ENCODE results near the gene KCNH1. TPM values are rescaled to one million over a fixed set of nuclear protein-coding genes. Genes with fewer than 3 reads are reported as not detected.

Gene KCNH1
- total and polyA plus RNA-seq, 2 experiments from 2014 or later: 0.28 TPM; not detected in 1

DNA sequence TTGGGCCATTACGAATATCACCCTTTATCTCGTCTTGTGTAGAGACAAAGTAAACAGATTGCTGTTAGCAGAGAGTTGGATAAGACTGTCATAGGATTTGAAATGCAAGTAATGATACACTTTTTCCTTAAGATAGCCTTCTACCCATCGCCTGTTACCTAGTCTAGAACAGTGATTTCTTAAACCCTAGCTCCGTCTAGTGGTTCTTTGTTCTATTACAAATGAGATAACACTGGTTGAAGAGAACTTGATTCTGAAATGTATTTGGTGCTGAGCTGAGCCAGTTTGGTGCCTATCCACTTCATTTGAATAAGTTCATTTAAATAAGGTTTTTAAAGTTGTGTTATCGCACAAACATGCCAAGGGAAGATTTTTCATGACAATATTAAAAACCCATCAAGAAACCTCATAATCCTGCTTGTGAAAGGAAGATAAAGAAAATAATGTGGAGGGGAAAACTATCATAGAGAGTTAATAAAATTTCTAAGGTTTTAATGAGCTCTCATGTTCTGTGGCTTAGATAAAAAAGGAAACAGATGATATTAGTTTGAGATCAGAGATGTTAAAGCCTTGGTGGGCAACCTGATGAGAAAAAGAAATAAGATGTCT is 1.5 kb upstream of the KCNH1 start:
- no peaks in the 10 kb centered on the region for H3K36me3 ChIP-seq (ENCODE audit: insufficient read depth)
- H3K9me3 Mint-ChIP-seq: no peaks in the 10 kb centered on the region
- DNase-seq (ENCODE audit: low spot score): peak; percentile 72
- no peaks in the 10 kb centered on the region for H3K79me2 ChIP-seq (replicated peaks; ENCODE audit: insufficient read depth)
- H3K27me3 Mint-ChIP-seq (ENCODE audit: insufficient read depth, low read depth, poor library complexity): peaks cover 18% of the 10 kb centered on the region
- H3K4me2 ChIP-seq: no peak overlapping the region
- peaks cover 32% of the 10 kb centered on the region for H3K27me3 ChIP-seq (ENCODE audit: insufficient read depth)
- no peaks in the 10 kb centered on the region for H4K20me1 ChIP-seq (replicated peaks; ENCODE audit: insufficient read depth)
- H3K9me2 ChIP-seq (ENCODE audit: insufficient read depth): no peaks in the 10 kb centered on the region
- H2AFZ ChIP-seq: no peak overlapping the region
- no peak overlapping the region for H3K4me3 ChIP-seq
- no peak overlapping the region for H3K27ac ChIP-seq (ENCODE audit: low read depth)
- no peak overlapping the region for H3K4me3 Mint-ChIP-seq
- H3K4me1 Mint-ChIP-seq: peaks cover 13% of the 10 kb centered on the region
- TF ChIP-seq, protein P1, sequence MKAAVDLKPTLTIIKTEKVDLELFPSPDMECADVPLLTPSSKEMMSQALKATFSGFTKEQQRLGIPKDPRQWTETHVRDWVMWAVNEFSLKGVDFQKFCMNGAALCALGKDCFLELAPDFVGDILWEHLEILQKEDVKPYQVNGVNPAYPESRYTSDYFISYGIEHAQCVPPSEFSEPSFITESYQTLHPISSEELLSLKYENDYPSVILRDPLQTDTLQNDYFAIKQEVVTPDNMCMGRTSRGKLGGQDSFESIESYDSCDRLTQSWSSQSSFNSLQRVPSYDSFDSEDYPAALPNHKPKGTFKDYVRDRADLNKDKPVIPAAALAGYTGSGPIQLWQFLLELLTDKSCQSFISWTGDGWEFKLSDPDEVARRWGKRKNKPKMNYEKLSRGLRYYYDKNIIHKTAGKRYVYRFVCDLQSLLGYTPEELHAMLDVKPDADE (IDR thresholded peaks at IDR 0.05): no peak
- TF ChIP-seq, protein P2, sequence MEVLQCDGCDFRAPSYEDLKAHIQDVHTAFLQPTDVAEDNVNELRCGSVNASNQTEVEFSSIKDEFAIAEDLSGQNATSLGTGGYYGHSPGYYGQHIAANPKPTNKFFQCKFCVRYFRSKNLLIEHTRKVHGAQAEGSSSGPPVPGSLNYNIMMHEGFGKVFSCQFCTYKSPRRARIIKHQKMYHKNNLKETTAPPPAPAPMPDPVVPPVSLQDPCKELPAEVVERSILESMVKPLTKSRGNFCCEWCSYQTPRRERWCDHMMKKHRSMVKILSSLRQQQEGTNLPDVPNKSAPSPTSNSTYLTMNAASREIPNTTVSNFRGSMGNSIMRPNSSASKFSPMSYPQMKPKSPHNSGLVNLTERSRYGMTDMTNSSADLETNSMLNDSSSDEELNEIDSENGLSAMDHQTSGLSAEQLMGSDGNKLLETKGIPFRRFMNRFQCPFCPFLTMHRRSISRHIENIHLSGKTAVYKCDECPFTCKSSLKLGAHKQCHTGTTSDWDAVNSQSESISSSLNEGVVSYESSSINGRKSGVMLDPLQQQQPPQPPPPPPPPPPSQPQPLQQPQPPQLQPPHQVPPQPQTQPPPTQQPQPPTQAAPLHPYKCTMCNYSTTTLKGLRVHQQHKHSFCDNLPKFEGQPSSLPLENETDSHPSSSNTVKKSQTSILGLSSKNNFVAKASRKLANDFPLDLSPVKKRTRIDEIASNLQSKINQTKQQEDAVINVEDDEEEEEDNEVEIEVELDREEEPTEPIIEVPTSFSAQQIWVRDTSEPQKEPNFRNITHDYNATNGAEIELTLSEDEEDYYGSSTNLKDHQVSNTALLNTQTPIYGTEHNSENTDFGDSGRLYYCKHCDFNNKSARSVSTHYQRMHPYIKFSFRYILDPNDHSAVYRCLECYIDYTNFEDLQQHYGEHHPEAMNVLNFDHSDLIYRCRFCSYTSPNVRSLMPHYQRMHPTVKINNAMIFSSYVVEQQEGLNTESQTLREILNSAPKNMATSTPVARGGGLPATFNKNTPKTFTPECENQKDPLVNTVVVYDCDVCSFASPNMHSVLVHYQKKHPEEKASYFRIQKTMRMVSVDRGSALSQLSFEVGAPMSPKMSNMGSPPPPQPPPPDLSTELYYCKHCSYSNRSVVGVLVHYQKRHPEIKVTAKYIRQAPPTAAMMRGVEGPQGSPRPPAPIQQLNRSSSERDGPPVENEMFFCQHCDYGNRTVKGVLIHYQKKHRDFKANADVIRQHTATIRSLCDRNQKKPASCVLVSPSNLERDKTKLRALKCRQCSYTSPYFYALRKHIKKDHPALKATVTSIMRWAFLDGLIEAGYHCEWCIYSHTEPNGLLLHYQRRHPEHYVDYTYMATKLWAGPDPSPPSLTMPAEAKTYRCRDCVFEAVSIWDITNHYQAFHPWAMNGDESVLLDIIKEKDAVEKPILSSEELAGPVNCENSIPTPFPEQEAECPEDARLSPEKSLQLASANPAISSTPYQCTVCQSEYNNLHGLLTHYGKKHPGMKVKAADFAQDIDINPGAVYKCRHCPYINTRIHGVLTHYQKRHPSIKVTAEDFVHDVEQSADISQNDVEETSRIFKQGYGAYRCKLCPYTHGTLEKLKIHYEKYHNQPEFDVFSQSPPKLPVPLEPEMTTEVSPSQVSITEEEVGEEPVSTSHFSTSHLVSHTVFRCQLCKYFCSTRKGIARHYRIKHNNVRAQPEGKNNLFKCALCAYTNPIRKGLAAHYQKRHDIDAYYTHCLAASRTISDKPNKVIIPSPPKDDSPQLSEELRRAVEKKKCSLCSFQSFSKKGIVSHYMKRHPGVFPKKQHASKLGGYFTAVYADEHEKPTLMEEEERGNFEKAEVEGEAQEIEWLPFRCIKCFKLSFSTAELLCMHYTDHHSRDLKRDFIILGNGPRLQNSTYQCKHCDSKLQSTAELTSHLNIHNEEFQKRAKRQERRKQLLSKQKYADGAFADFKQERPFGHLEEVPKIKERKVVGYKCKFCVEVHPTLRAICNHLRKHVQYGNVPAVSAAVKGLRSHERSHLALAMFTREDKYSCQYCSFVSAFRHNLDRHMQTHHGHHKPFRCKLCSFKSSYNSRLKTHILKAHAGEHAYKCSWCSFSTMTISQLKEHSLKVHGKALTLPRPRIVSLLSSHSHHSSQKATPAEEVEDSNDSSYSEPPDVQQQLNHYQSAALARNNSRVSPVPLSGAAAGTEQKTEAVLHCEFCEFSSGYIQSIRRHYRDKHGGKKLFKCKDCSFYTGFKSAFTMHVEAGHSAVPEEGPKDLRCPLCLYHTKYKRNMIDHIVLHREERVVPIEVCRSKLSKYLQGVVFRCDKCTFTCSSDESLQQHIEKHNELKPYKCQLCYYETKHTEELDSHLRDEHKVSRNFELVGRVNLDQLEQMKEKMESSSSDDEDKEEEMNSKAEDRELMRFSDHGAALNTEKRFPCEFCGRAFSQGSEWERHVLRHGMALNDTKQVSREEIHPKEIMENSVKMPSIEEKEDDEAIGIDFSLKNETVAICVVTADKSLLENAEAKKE (CRISPR knock-in tag; IDR thresholded peaks at IDR 0.05): no peak
- TF ChIP-seq, protein P3, sequence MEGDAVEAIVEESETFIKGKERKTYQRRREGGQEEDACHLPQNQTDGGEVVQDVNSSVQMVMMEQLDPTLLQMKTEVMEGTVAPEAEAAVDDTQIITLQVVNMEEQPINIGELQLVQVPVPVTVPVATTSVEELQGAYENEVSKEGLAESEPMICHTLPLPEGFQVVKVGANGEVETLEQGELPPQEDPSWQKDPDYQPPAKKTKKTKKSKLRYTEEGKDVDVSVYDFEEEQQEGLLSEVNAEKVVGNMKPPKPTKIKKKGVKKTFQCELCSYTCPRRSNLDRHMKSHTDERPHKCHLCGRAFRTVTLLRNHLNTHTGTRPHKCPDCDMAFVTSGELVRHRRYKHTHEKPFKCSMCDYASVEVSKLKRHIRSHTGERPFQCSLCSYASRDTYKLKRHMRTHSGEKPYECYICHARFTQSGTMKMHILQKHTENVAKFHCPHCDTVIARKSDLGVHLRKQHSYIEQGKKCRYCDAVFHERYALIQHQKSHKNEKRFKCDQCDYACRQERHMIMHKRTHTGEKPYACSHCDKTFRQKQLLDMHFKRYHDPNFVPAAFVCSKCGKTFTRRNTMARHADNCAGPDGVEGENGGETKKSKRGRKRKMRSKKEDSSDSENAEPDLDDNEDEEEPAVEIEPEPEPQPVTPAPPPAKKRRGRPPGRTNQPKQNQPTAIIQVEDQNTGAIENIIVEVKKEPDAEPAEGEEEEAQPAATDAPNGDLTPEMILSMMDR (conservative IDR thresholded peaks at IDR 0.05; ENCODE audit: low read depth in 2 of 2): peak; percentile 72 to 75
- H3K27ac Mint-ChIP-seq: no peak overlapping the region
- ATAC-seq: peak; percentile 12
- peaks cover 8% of the 10 kb centered on the region; the same call in 1 of the 2 replicates for H3K4me1 ChIP-seq (ENCODE audit: insufficient read depth)
- no peaks in the 10 kb centered on the region for H3F3A ChIP-seq (replicated peaks; ENCODE audit: low read depth)
- no peaks in the 10 kb centered on the region for H3K36me3 Mint-ChIP-seq (ENCODE audit: low read depth)

All from GM23338 (cell line).